HepG2 (cell line): ENCODE data around the gene HMGN4. TPM values are rescaled to one million over a fixed set of nuclear protein-coding genes. Genes with fewer than 3 reads are reported as not detected.

Experiments used
- ETV5 ChIP-seq: IDR thresholded peaks from 2 replicates; pipeline ENCODE4 v1.6.1; 2018; ENCODE audit warnings: missing biosample characterization, missing genetic modification reagents, inconsistent platforms, borderline replicate concordance
- FOSL2 ChIP-seq: sonication (generic); formaldehyde crosslinking; IDR thresholded peaks from 2 replicates; pipeline ENCODE4 v1.4.0; 2020; ENCODE audit warnings: missing genetic modification reagents
- FOXC1 ChIP-seq: sonication (generic); formaldehyde crosslinking; IDR thresholded peaks from 2 replicates; pipeline ENCODE4 v1.8.0; 2022; ENCODE audit warnings: mild to moderate bottlenecking, missing genetic modification reagents, borderline replicate concordance
- GRHL1 ChIP-seq: sonication (generic); formaldehyde crosslinking; conservative IDR thresholded peaks from 2 replicates; pipeline ENCODE4 v1.8.0; 2022; ENCODE audit warnings: missing genetic modification reagents
- HIVEP1 ChIP-seq: sonication (generic); formaldehyde crosslinking; IDR thresholded peaks from 2 replicates; pipeline ENCODE4 v1.4.0; 2020; ENCODE audit warnings: mild to moderate bottlenecking, missing genetic modification reagents
- HNRNPK ChIP-seq: fragments of 200-400 bp; formaldehyde crosslinking; IDR thresholded peaks from 2 replicates; pipeline ENCODE4 v1.6.1; 2018; ENCODE audit warnings: low read length, low read depth, moderate library complexity, mild to moderate bottlenecking; ENCODE audit not compliant: poor library complexity, severe bottlenecking
- MBD4 ChIP-seq: IDR thresholded peaks from 2 replicates; pipeline ENCODE4 v1.6.1; 2012; ENCODE audit warnings: low read length, inconsistent platforms, borderline replicate concordance
- MIER2 ChIP-seq: IDR thresholded peaks from 2 replicates; pipeline ENCODE4 v1.6.1; 2016; ENCODE audit warnings: missing biosample characterization, missing genetic modification reagents
- NCOA1 ChIP-seq: sonication (generic); formaldehyde crosslinking; IDR thresholded peaks from 2 replicates; pipeline ENCODE4 v1.9.0; 2021; ENCODE audit warnings: missing genetic modification reagents
- NCOR1 ChIP-seq: fragments of 200-600 bp; sonication (generic); IDR thresholded peaks from 2 replicates; pipeline ENCODE4 v1.7.0; 2017; ENCODE audit warnings: antibody characterized with exemption, low read length, borderline replicate concordance
- NFRKB ChIP-seq: fragments of 450-650 bp; IDR thresholded peaks from 2 replicates; pipeline ENCODE4 v1.6.1; 2017
- PHF21A ChIP-seq: sonication (generic); formaldehyde crosslinking; IDR thresholded peaks from 2 replicates; pipeline ENCODE4 v1.5.0; 2020; ENCODE audit warnings: mild to moderate bottlenecking, missing genetic modification reagents
- PRPF4 ChIP-seq: fragments of 200-400 bp; formaldehyde crosslinking; IDR thresholded peaks from 2 replicates; pipeline ENCODE4 v1.6.1; 2016; ENCODE audit warnings: low read length, low read depth; ENCODE audit not compliant: poor library complexity, severe bottlenecking
- RFXANK ChIP-seq: IDR thresholded peaks from 2 replicates; pipeline ENCODE4 v1.6.1; 2016
- SATB2 ChIP-seq: sonication (generic); formaldehyde crosslinking; IDR thresholded peaks from 2 replicates; pipeline ENCODE4 v1.5.0; 2020; ENCODE audit warnings: missing genetic modification reagents
- ZKSCAN1 ChIP-seq: fragments of 150-350 bp; IDR thresholded peaks from 2 replicates; pipeline ENCODE4 v1.6.1; 2014; ENCODE audit warnings: low read length
- ZNF124 ChIP-seq: sonication (generic); formaldehyde crosslinking; IDR thresholded peaks from 2 replicates; pipeline ENCODE4 v1.4.0; 2020; ENCODE audit warnings: missing genetic modification reagents
- ZNF230 ChIP-seq: sonication (generic); formaldehyde crosslinking; IDR thresholded peaks from 2 replicates; pipeline ENCODE4 v1.4.0; 2020; ENCODE audit warnings: mild to moderate bottlenecking, missing genetic modification reagents
- ZNF468 ChIP-seq: sonication (generic); formaldehyde crosslinking; IDR thresholded peaks from 2 replicates; pipeline ENCODE4 v1.8.0; 2022; ENCODE audit warnings: mild to moderate bottlenecking, moderate library complexity, missing genetic modification reagents
- ZNF670 ChIP-seq: sonication (generic); formaldehyde crosslinking; IDR thresholded peaks from 2 replicates; pipeline ENCODE4 v1.8.0; 2022; ENCODE audit warnings: mild to moderate bottlenecking, missing genetic modification reagents, borderline replicate concordance
- ZNF709 ChIP-seq: sonication (generic); formaldehyde crosslinking; IDR thresholded peaks from 2 replicates; pipeline ENCODE4 v1.5.0; 2020; ENCODE audit warnings: mild to moderate bottlenecking, missing genetic modification reagents
- polyA plus RNA-seq, 8 experiments: library from polyadenylated mRNA; depleted of rRNA in 3 of 8; stranded (reverse) in 7 of 8; unstranded in 1 of 8; fragments of >200 nt; fragmentation: Illumina TruSeq in 4 of 8; extraction: Trizol in 4 of 8; gene quantifications; 2 replicates each; pipeline versions ENCODE4 v1.2.1 to v1.2.3, GENCODE V29; 2011 to 2016; ENCODE audit warnings: low read depth in 4 of 8, missing spikeins in 1 of 8, mixed read lengths in 1 of 8; ENCODE audit not compliant: insufficient read depth in 1 of 8
- total RNA-seq, 5 experiments: library from RNA; depleted of rRNA; stranded (reverse); fragments of >200 nt; fragmentation: Illumina TruSeq; extraction: Trizol; gene quantifications; 2 replicates each; pipeline ENCODE4 v1.2.3, GENCODE V29; 2016; ENCODE audit warnings: low read depth in 1 of 5
- TF ChIP-seq, protein P1 (sequence below): sonication (generic); formaldehyde crosslinking; IDR thresholded peaks from 2 replicates; pipeline ENCODE4 v1.4.0; 2020; ENCODE audit warnings: mild to moderate bottlenecking, missing genetic modification reagents
- TF ChIP-seq, protein P2 (sequence below): sonication (generic); formaldehyde crosslinking; IDR thresholded peaks from 2 replicates; pipeline ENCODE4 v1.4.0; 2020; ENCODE audit warnings: missing genetic modification reagents
- TF ChIP-seq, protein P3 (sequence below): sonication (generic); formaldehyde crosslinking; IDR thresholded peaks from 2 replicates; pipeline ENCODE4 v1.4.0; 2020; ENCODE audit warnings: missing genetic modification reagents

The HMGN4 gene
- total and polyA plus RNA-seq, 2 of the 13 experiments (the other 11 are each of a cell fraction or from before 2014, with no cell fraction given): 39.9 to 52.1 TPM

GRCh38 chr6:26537846-26538571 is at the start of gene HMGN4 (continued):
- TF ChIP-seq, protein P1, sequence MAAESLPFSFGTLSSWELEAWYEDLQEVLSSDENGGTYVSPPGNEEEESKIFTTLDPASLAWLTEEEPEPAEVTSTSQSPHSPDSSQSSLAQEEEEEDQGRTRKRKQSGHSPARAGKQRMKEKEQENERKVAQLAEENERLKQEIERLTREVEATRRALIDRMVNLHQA (CRISPR knock-in tag): no peak
- TF ChIP-seq, protein P2, sequence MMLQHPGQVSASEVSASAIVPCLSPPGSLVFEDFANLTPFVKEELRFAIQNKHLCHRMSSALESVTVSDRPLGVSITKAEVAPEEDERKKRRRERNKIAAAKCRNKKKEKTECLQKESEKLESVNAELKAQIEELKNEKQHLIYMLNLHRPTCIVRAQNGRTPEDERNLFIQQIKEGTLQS (CRISPR knock-in tag): no peak; the same call in 1 of the 2 replicates
- peak; percentile 58; the same call in 1 of the 2 replicates for TF ChIP-seq ZNF230 (CRISPR knock-in tag)
- peak; percentile 96 for TF ChIP-seq PRPF4
- no peak; the same call in 1 of the 2 replicates for TF ChIP-seq ZKSCAN1
- no peak; the same call in 1 of the 2 replicates for TF ChIP-seq MIER2 (CRISPR knock-in tag)
- no peak; the same call in 1 of the 2 replicates for TF ChIP-seq ZNF468 (CRISPR knock-in tag)
- TF ChIP-seq FOSL2 (CRISPR knock-in tag): no peak; the same call in 1 of the 2 replicates
- TF ChIP-seq, protein P3, sequence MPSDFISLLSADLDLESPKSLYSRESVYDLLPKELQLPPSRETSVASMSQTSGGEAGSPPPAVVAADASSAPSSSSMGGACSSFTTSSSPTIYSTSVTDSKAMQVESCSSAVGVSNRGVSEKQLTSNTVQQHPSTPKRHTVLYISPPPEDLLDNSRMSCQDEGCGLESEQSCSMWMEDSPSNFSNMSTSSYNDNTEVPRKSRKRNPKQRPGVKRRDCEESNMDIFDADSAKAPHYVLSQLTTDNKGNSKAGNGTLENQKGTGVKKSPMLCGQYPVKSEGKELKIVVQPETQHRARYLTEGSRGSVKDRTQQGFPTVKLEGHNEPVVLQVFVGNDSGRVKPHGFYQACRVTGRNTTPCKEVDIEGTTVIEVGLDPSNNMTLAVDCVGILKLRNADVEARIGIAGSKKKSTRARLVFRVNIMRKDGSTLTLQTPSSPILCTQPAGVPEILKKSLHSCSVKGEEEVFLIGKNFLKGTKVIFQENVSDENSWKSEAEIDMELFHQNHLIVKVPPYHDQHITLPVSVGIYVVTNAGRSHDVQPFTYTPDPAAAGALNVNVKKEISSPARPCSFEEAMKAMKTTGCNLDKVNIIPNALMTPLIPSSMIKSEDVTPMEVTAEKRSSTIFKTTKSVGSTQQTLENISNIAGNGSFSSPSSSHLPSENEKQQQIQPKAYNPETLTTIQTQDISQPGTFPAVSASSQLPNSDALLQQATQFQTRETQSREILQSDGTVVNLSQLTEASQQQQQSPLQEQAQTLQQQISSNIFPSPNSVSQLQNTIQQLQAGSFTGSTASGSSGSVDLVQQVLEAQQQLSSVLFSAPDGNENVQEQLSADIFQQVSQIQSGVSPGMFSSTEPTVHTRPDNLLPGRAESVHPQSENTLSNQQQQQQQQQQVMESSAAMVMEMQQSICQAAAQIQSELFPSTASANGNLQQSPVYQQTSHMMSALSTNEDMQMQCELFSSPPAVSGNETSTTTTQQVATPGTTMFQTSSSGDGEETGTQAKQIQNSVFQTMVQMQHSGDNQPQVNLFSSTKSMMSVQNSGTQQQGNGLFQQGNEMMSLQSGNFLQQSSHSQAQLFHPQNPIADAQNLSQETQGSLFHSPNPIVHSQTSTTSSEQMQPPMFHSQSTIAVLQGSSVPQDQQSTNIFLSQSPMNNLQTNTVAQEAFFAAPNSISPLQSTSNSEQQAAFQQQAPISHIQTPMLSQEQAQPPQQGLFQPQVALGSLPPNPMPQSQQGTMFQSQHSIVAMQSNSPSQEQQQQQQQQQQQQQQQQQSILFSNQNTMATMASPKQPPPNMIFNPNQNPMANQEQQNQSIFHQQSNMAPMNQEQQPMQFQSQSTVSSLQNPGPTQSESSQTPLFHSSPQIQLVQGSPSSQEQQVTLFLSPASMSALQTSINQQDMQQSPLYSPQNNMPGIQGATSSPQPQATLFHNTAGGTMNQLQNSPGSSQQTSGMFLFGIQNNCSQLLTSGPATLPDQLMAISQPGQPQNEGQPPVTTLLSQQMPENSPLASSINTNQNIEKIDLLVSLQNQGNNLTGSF: no peak; the same call in 1 of the 2 replicates
- TF ChIP-seq NCOA1 (CRISPR knock-in tag): no peak; the same call in 1 of the 2 replicates
- no peak; the same call in 1 of the 2 replicates for TF ChIP-seq PHF21A (CRISPR knock-in tag)
- TF ChIP-seq MBD4: no peak; the same call in 1 of the 2 replicates
- TF ChIP-seq ZNF124 (CRISPR knock-in tag): peak; percentile 26; the same call in 1 of the 2 replicates
- TF ChIP-seq SATB2: 0 out of 2 replicates have a peak, but pooled peaks have one; percentile 11
- no peak for TF ChIP-seq NFRKB
- TF ChIP-seq NCOR1: peak; percentile 60; the same call in 1 of the 2 replicates
- peak; percentile 92 for TF ChIP-seq ZNF670 (CRISPR knock-in tag)
- TF ChIP-seq ETV5 (CRISPR knock-in tag): peak; percentile 83
- no peak for TF ChIP-seq GRHL1 (CRISPR knock-in tag)
- TF ChIP-seq HIVEP1: peak; percentile 62; the same call in 1 of the 2 replicates
- 0 out of 2 replicates have a peak, but pooled peaks have one; percentile 53 for TF ChIP-seq ZNF709 (CRISPR knock-in tag)
- peak; percentile 43; the same call in 1 of the 2 replicates for TF ChIP-seq FOXC1
- TF ChIP-seq HNRNPK: peak; percentile 61
- TF ChIP-seq RFXANK: no peak
